CD14-positive monocyte (primary cell): ENCODE data around the gene SOAT2. TPM values are rescaled to one million over a fixed set of nuclear protein-coding genes. Genes with fewer than 3 reads are reported as not detected.
A peak's percentile ranks its signal among the peaks of the same experiment; 100 is the strongest.

Source experiments
- DNase-seq, 3 donors: peaks; one replicate each; pipeline ENCODE4 v3.0.0-alpha.2; 2011 to 2022
- H2AFZ ChIP-seq: 2 replicates; pipeline ENCODE4 v1.6.0; 2012; ENCODE audit warnings: mild to moderate bottlenecking, low read depth, low read length, inconsistent platforms; ENCODE audit not compliant: insufficient read depth, poor library complexity, severe bottlenecking
- H3K27ac ChIP-seq, 2 donors: 1 replicate in 1 of 2; 2 replicates in 1 of 2; pipeline ENCODE4 v1.5.1; 2012 to 2013; ENCODE audit warnings: low read length in 2 of 2, control low read depth in 1 of 2, inconsistent platforms in 1 of 2, low read depth in 1 of 2, mild to moderate bottlenecking in 1 of 2
- H3K27me3 ChIP-seq, 2 donors: one replicate each; pipeline versions ENCODE4 v1.6.0 to v1.6.1; 2011 to 2013; ENCODE audit warnings: low read length in 2 of 2; ENCODE audit not compliant: control insufficient read depth in 2 of 2, insufficient read depth in 2 of 2
- H3K36me3 ChIP-seq, 2 donors: replicated peaks in 1 of 2; 1 replicate in 1 of 2; 2 replicates in 1 of 2; pipeline versions ENCODE4 v1.5.1 to v1.6.1; 2012 to 2013; ENCODE audit warnings: low read length in 2 of 2, control low read depth in 1 of 2, inconsistent platforms in 1 of 2, mild to moderate bottlenecking in 1 of 2; ENCODE audit not compliant: insufficient read depth in 2 of 2, control insufficient read depth in 1 of 2
- H3K4me1 ChIP-seq, 2 donors: 1 replicate in 1 of 2; 2 replicates in 1 of 2; pipeline versions ENCODE4 v1.5.1 to v1.6.1; 2012 to 2013; ENCODE audit warnings: low read length in 2 of 2, control low read depth in 1 of 2, inconsistent platforms in 1 of 2, mild to moderate bottlenecking in 1 of 2, moderate library complexity in 1 of 2; ENCODE audit not compliant: insufficient read depth in 2 of 2, control insufficient read depth in 1 of 2
- H3K4me2 ChIP-seq: replicated peaks from 2 replicates; pipeline ENCODE3; 2012; ENCODE audit warnings: low read length, moderate library complexity, mild to moderate bottlenecking; ENCODE audit not compliant: poor library complexity, severe bottlenecking; ENCODE audit errors: extremely low read depth
- H3K4me3 ChIP-seq, 3 experiments: fragments of 200-600 bp in 1 of 3; sonication (generic) in 1 of 3; replicated peaks in 1 of 3; 1 replicate in 2 of 3; 2 replicates in 1 of 3; pipeline ENCODE4 v1.5.1; 2011 to 2013; ENCODE audit warnings: low read length in 3 of 3, mild to moderate bottlenecking in 3 of 3, control low read depth in 2 of 3, low read depth in 2 of 3, inconsistent platforms in 1 of 3, moderate library complexity in 1 of 3
- H3K79me2 ChIP-seq: 2 replicates; pipeline ENCODE4 v1.6.0; 2012; ENCODE audit warnings: mild to moderate bottlenecking, control low read depth, inconsistent platforms, low read length, moderate library complexity; ENCODE audit not compliant: insufficient read depth
- H3K9ac ChIP-seq: 2 replicates; pipeline ENCODE4 v1.6.0; 2017; ENCODE audit warnings: low read length, mild to moderate bottlenecking; ENCODE audit not compliant: insufficient read depth, poor library complexity, severe bottlenecking
- H3K9me3 ChIP-seq, 2 donors: replicated peaks in 1 of 2; 1 replicate in 1 of 2; 2 replicates in 1 of 2; pipeline versions ENCODE4 v1.5.1 to v1.6.1; 2012 to 2013; ENCODE audit warnings: low read length in 2 of 2, control low read depth in 1 of 2; ENCODE audit not compliant: control insufficient read depth in 1 of 2, insufficient read depth in 1 of 2
- H4K20me1 ChIP-seq: 2 replicates; pipeline ENCODE4 v1.6.0; 2012; ENCODE audit warnings: mild to moderate bottlenecking, low read length, control low read depth, moderate library complexity; ENCODE audit not compliant: insufficient read depth
- H3K27ac Mint-ChIP-seq, 7 donors: one replicate each; pipeline ENCODE4 v1.8.0; 2020; ENCODE audit warnings: mild to moderate bottlenecking in 7 of 7, mixed read lengths in 7 of 7, moderate library complexity in 6 of 7, inconsistent platforms in 2 of 7
- H3K27me3 Mint-ChIP-seq, 3 donors: one replicate each; pipeline ENCODE4 v1.8.0; 2021 to 2022; ENCODE audit warnings: low read depth in 3 of 3, mild to moderate bottlenecking in 3 of 3, mixed read lengths in 3 of 3, moderate library complexity in 3 of 3, inconsistent platforms in 1 of 3
- H3K36me3 Mint-ChIP-seq, 2 donors: one replicate each; pipeline ENCODE4 v1.8.0; 2020; ENCODE audit warnings: mixed read lengths in 2 of 2, inconsistent platforms in 1 of 2, mild to moderate bottlenecking in 1 of 2
- H3K4me1 Mint-ChIP-seq: one replicate; pipeline ENCODE4 v1.8.0; 2020; ENCODE audit warnings: mild to moderate bottlenecking, mixed read lengths
- H3K4me3 Mint-ChIP-seq, 2 donors: one replicate each; pipeline ENCODE4 v1.8.0; 2020; ENCODE audit warnings: mild to moderate bottlenecking in 2 of 2, mixed read lengths in 2 of 2, moderate library complexity in 1 of 2
- H3K9me3 Mint-ChIP-seq, 7 donors: one replicate each; pipeline ENCODE4 v1.8.0; 2020 to 2022; ENCODE audit warnings: mixed read lengths in 7 of 7, mild to moderate bottlenecking in 6 of 7, moderate library complexity in 6 of 7, inconsistent platforms in 2 of 7
- WGBS: methylation state at CpG from one replicate; pipeline ENCODE4 v1.1.5; 2013; ENCODE audit warnings: missing lambda C conversion rate; ENCODE audit not compliant: insufficient coverage; 5-methylcytosine and 5-hydroxymethylcytosine counted together
- intact Hi-C, 2 donors: fragments of 100-400 bp; cut with micrococcal nuclease; formaldehyde crosslinking; loops; one replicate each; pipeline versions ENCODE4 v1.15.0 to v1.15.1; 2023
- polyA plus RNA-seq, 3 donors: library from polyadenylated mRNA; depleted of rRNA in 1 of 3; unstranded in 2 of 3; stranded (reverse) in 1 of 3; fragments of 300-500 nt in 2 of 3; fragments of >200 nt in 1 of 3; fragmentation: Illumina TruSeq in 2 of 3; gene quantifications; 1 replicate in 2 of 3; 2 replicates in 1 of 3; pipeline ENCODE4 v1.2.3, GENCODE V29; 2012 to 2021
- TF ChIP-seq, protein P1 (sequence below): fragments of 200-600 bp; IDR thresholded peaks from one replicate; pipeline ENCODE4 v1.8.0; 2022; ENCODE audit warnings: antibody characterized with exemption, mild to moderate bottlenecking

The SOAT2 gene
- polyA plus RNA-seq, 3 donors: not detected

DNA sequence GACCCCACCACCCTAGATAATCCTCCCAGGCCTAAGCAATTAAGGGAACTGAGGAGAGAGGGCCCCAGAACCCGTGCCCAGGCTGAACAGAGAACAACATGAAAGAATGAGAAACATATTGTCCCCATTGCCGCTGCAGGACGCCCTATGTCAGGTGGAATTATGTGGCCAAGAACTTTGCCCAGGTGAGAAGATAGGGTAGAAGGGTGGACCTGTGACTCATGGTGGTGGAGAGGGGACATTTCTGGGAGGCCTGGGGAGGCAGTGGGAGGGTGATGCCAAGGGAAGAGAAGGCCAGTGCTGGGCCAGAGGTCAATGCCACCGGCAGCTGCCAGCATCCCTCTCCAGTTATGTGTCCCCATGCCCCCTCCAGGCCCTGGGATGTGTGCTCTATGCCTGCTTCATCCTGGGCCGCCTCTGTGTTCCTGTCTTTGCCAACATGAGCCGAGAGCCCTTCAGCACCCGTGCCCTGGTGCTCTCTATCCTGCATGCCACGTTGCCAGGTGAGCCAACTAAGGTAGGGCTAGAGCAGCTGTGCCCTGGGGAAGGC, 15.5 kb downstream of the SOAT2 start:
- H2AFZ ChIP-seq: no peak overlapping the region
- H3K9me3 ChIP-seq: no peaks in the 10 kb centered on the region
- Mint-ChIP-seq H3K4me3 (no peak overlapping the region), H3K36me3 (no peaks in the 10 kb centered on the region), H3K9me3 (peaks cover 0 to 4% (median 0%) of the 10 kb centered on the region in 7 donors), H3K4me1 (no peaks in the 10 kb centered on the region), H3K27ac (no peak overlapping the region), H3K27me3 (peaks cover 0 to 4% (median 2%) of the 10 kb centered on the region in 3 donors)
- no peak overlapping the region for H3K9ac ChIP-seq
- no peak overlapping the region for H3K4me2 ChIP-seq
- 94% methylated on average over 6 of the region's 8 CpGs for WGBS
- intact Hi-C loops: no loop called here
- no peaks in the 10 kb centered on the region for H3K4me1 ChIP-seq
- no peaks in the 10 kb centered on the region for H3K27me3 ChIP-seq
- H3K36me3 ChIP-seq: no peaks in the 10 kb centered on the region
- DNase-seq: no peak
- no peaks in the 10 kb centered on the region for H3K79me2 ChIP-seq
- no peaks in the 10 kb centered on the region for H4K20me1 ChIP-seq
- no peak overlapping the region for H3K4me3 ChIP-seq
- H3K27ac ChIP-seq: no peak overlapping the region
- TF ChIP-seq, protein P1, sequence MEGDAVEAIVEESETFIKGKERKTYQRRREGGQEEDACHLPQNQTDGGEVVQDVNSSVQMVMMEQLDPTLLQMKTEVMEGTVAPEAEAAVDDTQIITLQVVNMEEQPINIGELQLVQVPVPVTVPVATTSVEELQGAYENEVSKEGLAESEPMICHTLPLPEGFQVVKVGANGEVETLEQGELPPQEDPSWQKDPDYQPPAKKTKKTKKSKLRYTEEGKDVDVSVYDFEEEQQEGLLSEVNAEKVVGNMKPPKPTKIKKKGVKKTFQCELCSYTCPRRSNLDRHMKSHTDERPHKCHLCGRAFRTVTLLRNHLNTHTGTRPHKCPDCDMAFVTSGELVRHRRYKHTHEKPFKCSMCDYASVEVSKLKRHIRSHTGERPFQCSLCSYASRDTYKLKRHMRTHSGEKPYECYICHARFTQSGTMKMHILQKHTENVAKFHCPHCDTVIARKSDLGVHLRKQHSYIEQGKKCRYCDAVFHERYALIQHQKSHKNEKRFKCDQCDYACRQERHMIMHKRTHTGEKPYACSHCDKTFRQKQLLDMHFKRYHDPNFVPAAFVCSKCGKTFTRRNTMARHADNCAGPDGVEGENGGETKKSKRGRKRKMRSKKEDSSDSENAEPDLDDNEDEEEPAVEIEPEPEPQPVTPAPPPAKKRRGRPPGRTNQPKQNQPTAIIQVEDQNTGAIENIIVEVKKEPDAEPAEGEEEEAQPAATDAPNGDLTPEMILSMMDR: no peak

DNA sequence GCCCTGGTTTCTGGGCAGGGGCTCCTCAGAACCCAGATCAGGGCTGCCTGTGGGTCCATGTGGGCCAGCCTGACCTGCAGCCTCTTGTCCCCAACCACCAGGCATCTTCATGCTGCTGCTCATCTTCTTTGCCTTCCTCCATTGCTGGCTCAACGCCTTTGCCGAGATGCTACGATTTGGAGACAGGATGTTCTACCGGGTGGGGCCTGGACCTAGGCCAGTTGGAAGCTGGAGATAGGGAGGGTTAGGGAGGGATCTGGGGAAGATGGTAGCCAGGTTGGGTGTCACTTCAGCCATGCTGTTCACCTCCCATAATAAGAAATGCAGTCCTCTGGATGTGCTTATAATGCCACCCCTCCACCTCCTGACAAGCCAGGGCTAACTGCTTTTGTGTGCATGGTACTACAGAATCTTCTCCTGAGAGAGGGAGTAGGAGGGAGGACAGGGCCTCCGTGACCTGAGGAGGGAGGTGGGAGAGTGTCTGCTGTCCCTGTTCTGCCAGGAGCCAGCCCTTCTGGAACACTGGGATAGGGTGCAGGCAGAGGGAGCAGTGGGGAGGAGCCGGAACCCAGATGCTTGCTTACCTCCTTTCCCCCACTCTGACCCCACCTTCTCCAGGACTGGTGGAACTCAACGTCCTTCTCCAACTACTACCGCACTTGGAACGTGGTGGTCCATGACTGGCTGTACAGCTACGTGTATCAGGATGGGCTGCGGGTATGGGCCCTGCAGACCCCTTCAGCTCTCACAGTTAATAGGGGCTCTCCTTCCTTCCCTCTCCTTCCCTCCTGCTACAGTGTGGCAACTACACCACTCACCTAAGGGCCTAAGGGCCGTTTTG, 17.6 kb downstream of the SOAT2 start:
- H3K27ac ChIP-seq: no peak overlapping the region
- H3K4me1 Mint-ChIP-seq: no peaks in the 10 kb centered on the region
- no peaks in the 10 kb centered on the region for H3K36me3 Mint-ChIP-seq
- H3K4me1 ChIP-seq: no peaks in the 10 kb centered on the region
- peaks cover 2 to 4% (median 3%) of the 10 kb centered on the region in 3 donors for H3K27me3 Mint-ChIP-seq
- peak overlapping the region in 1 of 7 donors; percentile 33 for H3K27ac Mint-ChIP-seq
- no peaks in the 10 kb centered on the region for H3K36me3 ChIP-seq
- H3K4me3 ChIP-seq: no peak overlapping the region
- peaks cover 0 to 4% (median 0%) of the 10 kb centered on the region in 7 donors for H3K9me3 Mint-ChIP-seq
- H3K4me3 Mint-ChIP-seq: no peak overlapping the region
- WGBS: 97% methylated on average over 6 of the region's 12 CpGs
- H4K20me1 ChIP-seq: no peaks in the 10 kb centered on the region
- TF ChIP-seq, protein P1: no peak
- no peak overlapping the region for H3K4me2 ChIP-seq
- H3K79me2 ChIP-seq: no peaks in the 10 kb centered on the region
- no peak overlapping the region for H2AFZ ChIP-seq
- DNase-seq: no peak
- no peaks in the 10 kb centered on the region for H3K27me3 ChIP-seq
- no peak overlapping the region for H3K9ac ChIP-seq
- H3K9me3 ChIP-seq: no peaks in the 10 kb centered on the region
- intact Hi-C loops: no loop called here
